Calu3 (cell line): ENCODE data around the gene NAP1L5. TPM values are rescaled to one million over a fixed set of nuclear protein-coding genes. Genes with fewer than 3 reads are reported as not detected.

Source experiments
- BruUV-seq: library from RNA; stranded (reverse); fragments of 400-500 nt; replicated peaks from 2 replicates; lab custom pipeline; 2021; lab: Mats Ljungman, UMichigan
- CTCF ChIA-PET: fragments of 300-600 bp; sonication (Branson Sonifier 250); formaldehyde crosslinking; loops from one replicate; lab custom pipeline; 2022; ENCODE audit warnings: antibody characterized with exemption; lab: Charles Lee
- DNase-seq: peaks from one replicate; pipeline ENCODE4 v3.0.0; 2022
- H3K27ac Mint-ChIP-seq: one replicate; pipeline ENCODE4 v1.8.0; 2022; ENCODE audit warnings: mixed read lengths; ENCODE audit not compliant: unreplicated experiment
- H3K27me3 Mint-ChIP-seq: one replicate; pipeline ENCODE4 v1.8.0; 2022; ENCODE audit warnings: mixed read lengths; ENCODE audit not compliant: unreplicated experiment
- H3K36me3 Mint-ChIP-seq: one replicate; pipeline ENCODE4 v1.8.0; 2022; ENCODE audit warnings: mild to moderate bottlenecking, moderate library complexity, mixed read lengths; ENCODE audit not compliant: insufficient read depth, unreplicated experiment
- H3K4me1 Mint-ChIP-seq: one replicate; pipeline ENCODE4 v1.8.0; 2022; ENCODE audit warnings: mild to moderate bottlenecking, low read depth, mixed read lengths; ENCODE audit not compliant: unreplicated experiment
- H3K4me3 Mint-ChIP-seq: one replicate; pipeline ENCODE4 v1.8.0; 2022; ENCODE audit warnings: mild to moderate bottlenecking, low read depth, moderate library complexity, mixed read lengths; ENCODE audit not compliant: unreplicated experiment
- H3K9me3 Mint-ChIP-seq: one replicate; pipeline ENCODE4 v1.8.0; 2022; ENCODE audit warnings: low read depth, mixed read lengths; ENCODE audit not compliant: unreplicated experiment
- CTCF ChIP-seq: fragments of 200-600 bp; IDR thresholded peaks from one replicate; pipeline ENCODE4 v1.8.0; 2022; ENCODE audit warnings: antibody characterized with exemption; ENCODE audit not compliant: unreplicated experiment
- intact Hi-C: fragments of 100-400 bp; cut with micrococcal nuclease; formaldehyde crosslinking; loops from one replicate; pipeline ENCODE4 v1.10.0; 2022; ENCODE audit not compliant: unreplicated experiment
- total RNA-seq: library from RNA; stranded (reverse); gene quantifications from 2 replicates; pipeline ENCODE4 v1.2.3, GENCODE V29; 2022

The NAP1L5 gene
- total RNA-seq, 1 experiment from 2014 or later: not detected

DNA sequence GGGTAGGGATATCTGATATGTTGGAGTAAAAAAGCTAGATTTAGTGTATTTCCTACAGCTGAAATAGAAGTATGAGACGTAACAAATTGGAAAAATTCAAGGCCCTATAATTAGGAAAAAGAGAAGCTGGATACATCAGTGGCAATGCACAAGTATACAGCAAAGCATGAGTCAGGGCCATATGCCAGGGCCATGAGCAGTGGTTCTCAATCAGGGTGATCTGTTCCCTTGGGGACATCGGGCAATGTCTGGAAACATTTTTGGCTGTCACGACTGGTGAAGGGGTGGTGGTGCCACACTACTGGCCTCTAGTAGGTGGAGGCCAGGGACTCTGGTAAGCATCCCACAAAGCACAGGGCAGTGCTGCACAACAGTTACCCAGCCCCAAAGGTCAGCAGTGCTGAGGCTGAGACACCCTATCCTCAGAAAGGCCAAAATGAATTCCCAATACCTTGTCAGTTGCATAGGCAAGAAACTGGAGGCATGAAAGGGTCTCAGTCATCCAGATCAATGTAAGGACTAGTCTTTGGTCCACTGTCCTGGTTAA lies 36.8 kb upstream of the NAP1L5 start:
- H3K36me3 Mint-ChIP-seq: no peaks in the 10 kb centered on the region
- CTCF ChIA-PET: no interaction called here
- no peak overlapping the region for H3K27ac Mint-ChIP-seq
- no peak for DNase-seq
- H3K9me3 Mint-ChIP-seq: no peaks in the 10 kb centered on the region
- intact Hi-C loops: no loop called here
- no peak overlapping the region for H3K4me3 Mint-ChIP-seq
- H3K4me1 Mint-ChIP-seq: peaks cover 5% of the 10 kb centered on the region
- no TSS peak for BruUV-seq
- TF ChIP-seq CTCF: no peak
- no peaks in the 10 kb centered on the region for H3K27me3 Mint-ChIP-seq

DNA sequence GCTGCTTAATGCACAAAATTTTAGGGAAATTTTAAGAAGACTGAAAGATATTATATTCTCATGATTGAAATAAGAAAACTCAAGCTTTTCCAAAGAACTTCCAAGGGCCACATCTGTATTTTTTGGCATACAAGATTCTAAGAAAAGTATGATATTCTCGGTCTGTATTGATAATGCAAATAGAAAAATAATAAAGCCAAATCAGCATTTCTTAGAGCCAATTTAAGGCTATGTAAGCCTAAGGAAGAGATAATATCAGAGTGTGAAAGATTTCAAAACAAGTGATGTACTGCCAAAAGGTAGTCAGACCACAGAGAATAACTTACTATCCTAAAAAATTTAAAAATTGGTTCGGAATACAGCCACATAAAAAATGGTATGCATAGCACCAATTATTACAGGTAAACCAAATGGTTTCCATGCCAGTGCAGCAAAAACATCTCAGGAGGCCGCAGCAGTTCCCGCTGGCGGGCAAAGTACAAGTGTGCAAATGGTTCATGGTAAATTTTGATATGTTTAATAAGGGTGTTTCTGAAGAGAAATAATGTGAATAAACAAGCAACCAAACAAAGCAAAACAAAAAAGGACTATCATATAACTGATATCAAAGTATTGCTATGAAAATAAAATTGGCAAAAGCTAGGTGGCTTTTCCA lies 35.2 kb upstream of the NAP1L5 start:
- Mint-ChIP-seq H3K27me3 (no peaks in the 10 kb centered on the region), H3K4me3 (no peak overlapping the region), H3K9me3 (no peaks in the 10 kb centered on the region), H3K36me3 (peaks cover 1% of the 10 kb centered on the region), H3K27ac (no peak overlapping the region), H3K4me1 (peaks cover 5% of the 10 kb centered on the region)
- BruUV-seq: no TSS peak
- CTCF ChIA-PET: no interaction called here
- intact Hi-C loops: no loop called here
- no peak for TF ChIP-seq CTCF
- DNase-seq: no peak

GRCh38 chr4:88731381-88731780 lies 33.8 kb upstream of the NAP1L5 start:
- peaks cover 12% of the 10 kb centered on the region for H3K36me3 Mint-ChIP-seq
- no TSS peak for BruUV-seq

GRCh38 chr4:88730811-88731210 lies 33.2 kb upstream of the NAP1L5 start:
- TF ChIP-seq CTCF: no peak
- Mint-ChIP-seq H3K9me3 (no peaks in the 10 kb centered on the region), H3K4me3 (no peak overlapping the region), H3K27me3 (no peaks in the 10 kb centered on the region), H3K4me1 (no peaks in the 10 kb centered on the region), H3K36me3 (peaks cover 12% of the 10 kb centered on the region), H3K27ac (no peak overlapping the region)
- no TSS peak for BruUV-seq
- DNase-seq: no peak
- intact Hi-C loops: no loop called here
- CTCF ChIA-PET: no interaction called here

More at GRCh38 chr4:88731381-88731780, 33.8 kb upstream of the NAP1L5 start:
- no peaks in the 10 kb centered on the region for H3K9me3 Mint-ChIP-seq
- TF ChIP-seq CTCF: no peak
- DNase-seq: no peak
- no peak overlapping the region for H3K4me3 Mint-ChIP-seq
- H3K27ac Mint-ChIP-seq: no peak overlapping the region
- H3K27me3 Mint-ChIP-seq: no peaks in the 10 kb centered on the region
- CTCF ChIA-PET: no interaction called here
- no peaks in the 10 kb centered on the region for H3K4me1 Mint-ChIP-seq
- intact Hi-C loops: no loop called here
